Astrocyte of the cerebellum (primary cell): ENCODE data around the gene SLC38A3.

Experiments
- DNase-seq: peaks from one replicate; pipeline ENCODE4 v3.0.0-alpha.2; 2011; ENCODE audit warnings: low read depth
- H3K4me3 ChIP-seq: 2 replicates; pipeline ENCODE4 v1.5.1; 2011; ENCODE audit warnings: mild to moderate bottlenecking, low read depth, low read length, moderate library complexity
- in situ Hi-C: cut with HindIII; loops from 2 replicates; pipeline ENCODE4 v1.10.0; 2017; ENCODE audit warnings: low sequenced_read_pairs
- TF ChIP-seq, protein P1 (sequence below): IDR thresholded peaks from 2 replicates; pipeline ENCODE4 v1.5.1; 2012; ENCODE audit warnings: low read length, low read depth, moderate library complexity, mild to moderate bottlenecking; ENCODE audit errors: missing control alignments

SLC38A3 gene

DNA sequence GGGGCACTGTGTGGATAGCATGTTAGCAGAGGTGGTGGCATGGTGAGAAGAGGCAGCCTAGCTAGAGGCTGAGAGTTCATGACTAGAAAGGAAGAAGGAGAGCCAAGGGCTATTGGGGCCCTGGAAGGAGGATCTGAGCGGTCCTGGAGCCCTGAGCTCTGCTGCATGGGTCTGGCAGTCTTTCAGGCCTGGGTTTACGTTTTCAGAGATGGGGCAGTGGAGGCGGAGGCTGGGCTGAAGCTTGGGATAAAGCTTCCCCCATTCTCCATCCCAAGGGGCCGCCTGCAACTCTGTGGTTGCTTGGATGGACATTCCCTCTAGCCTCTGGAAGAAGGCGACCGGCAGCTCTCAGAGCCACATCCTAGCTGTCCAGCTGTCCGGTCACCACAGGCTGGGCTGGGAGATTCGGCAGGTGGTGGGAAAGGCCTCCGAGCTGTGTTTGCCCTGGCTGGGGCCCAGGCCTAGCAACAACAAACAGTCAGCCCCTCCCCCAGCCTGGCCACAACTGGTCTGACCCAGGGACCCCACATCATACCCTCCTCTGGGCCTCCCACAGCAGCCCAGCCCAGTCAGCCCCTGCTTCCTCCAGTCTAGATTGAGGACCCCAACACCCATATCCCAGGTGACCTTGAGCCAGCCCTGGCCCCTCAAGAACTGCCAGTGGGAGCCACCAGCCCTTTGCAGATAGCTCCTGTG, 1.8 kb upstream of the SLC38A3 start:
- in situ Hi-C loops: no loop called here
- TF ChIP-seq, protein P1, sequence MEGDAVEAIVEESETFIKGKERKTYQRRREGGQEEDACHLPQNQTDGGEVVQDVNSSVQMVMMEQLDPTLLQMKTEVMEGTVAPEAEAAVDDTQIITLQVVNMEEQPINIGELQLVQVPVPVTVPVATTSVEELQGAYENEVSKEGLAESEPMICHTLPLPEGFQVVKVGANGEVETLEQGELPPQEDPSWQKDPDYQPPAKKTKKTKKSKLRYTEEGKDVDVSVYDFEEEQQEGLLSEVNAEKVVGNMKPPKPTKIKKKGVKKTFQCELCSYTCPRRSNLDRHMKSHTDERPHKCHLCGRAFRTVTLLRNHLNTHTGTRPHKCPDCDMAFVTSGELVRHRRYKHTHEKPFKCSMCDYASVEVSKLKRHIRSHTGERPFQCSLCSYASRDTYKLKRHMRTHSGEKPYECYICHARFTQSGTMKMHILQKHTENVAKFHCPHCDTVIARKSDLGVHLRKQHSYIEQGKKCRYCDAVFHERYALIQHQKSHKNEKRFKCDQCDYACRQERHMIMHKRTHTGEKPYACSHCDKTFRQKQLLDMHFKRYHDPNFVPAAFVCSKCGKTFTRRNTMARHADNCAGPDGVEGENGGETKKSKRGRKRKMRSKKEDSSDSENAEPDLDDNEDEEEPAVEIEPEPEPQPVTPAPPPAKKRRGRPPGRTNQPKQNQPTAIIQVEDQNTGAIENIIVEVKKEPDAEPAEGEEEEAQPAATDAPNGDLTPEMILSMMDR: no peak
- no peak for DNase-seq
- H3K4me3 ChIP-seq: no peak overlapping the region

- in situ Hi-C loops: no loop called here
- no peak overlapping the region for H3K4me3 ChIP-seq
- DNase-seq: no peak
- TF ChIP-seq, protein P1: no peak
Measured at GRCh38 chr3:50203809-50204803, 965 bp upstream of the SLC38A3 start.

GRCh38 chr3:50205413-50206276, 574 bp downstream of the SLC38A3 start:
- peak overlapping the region; percentile 34 for H3K4me3 ChIP-seq
- in situ Hi-C loops: no loop called here
- TF ChIP-seq, protein P1: no peak
- DNase-seq: no peak

GRCh38 chr3:50207359-50208042, 2.4 kb downstream of the SLC38A3 start:
- no peak overlapping the region for H3K4me3 ChIP-seq
- in situ Hi-C loops: no loop called here
- TF ChIP-seq, protein P1: no peak
- no peak for DNase-seq

DNA sequence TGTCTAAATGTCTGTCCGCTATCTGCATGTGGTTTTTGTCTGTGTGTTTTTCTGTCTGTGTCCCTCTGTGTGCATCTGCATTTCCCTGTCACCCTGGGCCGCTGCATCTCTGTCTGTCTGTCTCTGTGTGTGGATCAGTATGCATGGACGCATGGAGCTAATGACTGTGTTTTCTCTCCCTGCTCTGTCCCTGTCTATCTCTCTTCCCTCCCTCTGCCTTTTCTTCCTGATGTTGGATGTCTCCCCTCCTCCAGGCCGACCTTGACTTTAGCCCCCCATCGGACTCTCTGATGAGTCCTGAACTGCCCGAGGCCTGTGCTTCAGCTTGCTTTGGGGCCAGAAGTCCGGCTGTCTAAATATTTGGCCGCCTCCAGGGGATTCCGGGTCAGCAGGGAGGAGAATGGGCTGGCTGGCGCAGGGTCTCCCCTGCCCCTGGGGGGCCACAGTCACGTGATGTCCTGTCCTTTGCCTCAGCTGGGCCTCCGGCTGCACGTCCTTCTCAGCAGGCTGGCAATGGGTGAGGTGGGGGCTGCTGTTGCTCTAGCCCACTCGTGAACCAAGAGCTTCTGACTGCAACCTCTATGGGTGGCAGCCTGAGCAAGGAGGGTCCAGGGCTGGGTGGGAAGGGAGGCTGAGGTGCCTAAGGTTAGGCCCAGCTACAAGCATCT, 3.7 kb downstream of the SLC38A3 start:
- TF ChIP-seq, protein P1: no peak
- DNase-seq: no peak
- H3K4me3 ChIP-seq: no peak overlapping the region
- in situ Hi-C loops: no loop called here
